GM18505 (cell line): ENCODE measurements around the gene NUMB.

Experiments used
- ATAC-seq: cut with Tn5 transposase; IDR thresholded peaks from one replicate; pipeline ENCODE4 v1.9.1; 2021; ENCODE audit not compliant: unreplicated experiment
- POLR2A ChIP-seq: IDR thresholded peaks from 4 replicates; pipeline ENCODE4 v1.6.1; 2011; ENCODE audit warnings: borderline replicate concordance; ENCODE audit not compliant: insufficient read depth, insufficient read length; ENCODE audit errors: extremely low read depth

Gene NUMB

GRCh38 chr14:73259837-73260236, 198.5 kb downstream of the NUMB start:
- TF ChIP-seq POLR2A = no peak
- ATAC-seq = no peak

- no peak for TF ChIP-seq POLR2A
- ATAC-seq = no peak
Measured at GRCh38 chr14:73258845-73259611, 199.3 kb downstream of the NUMB start.

GRCh38 chr14:73258076-73258475, 200.3 kb downstream of the NUMB start:
- TF ChIP-seq POLR2A = no peak
- no peak for ATAC-seq

- no peak for TF ChIP-seq POLR2A
- no peak for ATAC-seq
Measured at GRCh38 chr14:73255693-73256225, 202.6 kb downstream of the NUMB start.

- no peak for TF ChIP-seq POLR2A
- no peak for ATAC-seq
Measured at GRCh38 chr14:73255005-73255400, 203.3 kb downstream of the NUMB start.

- TF ChIP-seq POLR2A = no peak
- ATAC-seq = no peak
Measured at GRCh38 chr14:73254247-73255004, 203.9 kb downstream of the NUMB start.

- no peak for ATAC-seq
- TF ChIP-seq POLR2A = no peak
Measured at GRCh38 chr14:73253721-73254120, 204.6 kb downstream of the NUMB start.

GRCh38 chr14:73253323-73253610, 205.1 kb downstream of the NUMB start:
- TF ChIP-seq POLR2A = no peak
- no peak for ATAC-seq

GRCh38 chr14:73252491-73253322, 205.6 kb downstream of the NUMB start:
- no peak for TF ChIP-seq POLR2A
- ATAC-seq = no peak

GRCh38 chr14:73251516-73252215, 206.7 kb downstream of the NUMB start:
- ATAC-seq = no peak
- no peak for TF ChIP-seq POLR2A

GRCh38 chr14:73250781-73251500, 207.4 kb downstream of the NUMB start:
- ATAC-seq = no peak

GRCh38 chr14:73250317-73250713, 208.0 kb downstream of the NUMB start:
- no peak for ATAC-seq

More at GRCh38 chr14:73250781-73251500, 207.4 kb downstream of the NUMB start:
- TF ChIP-seq POLR2A = no peak

GRCh38 chr14:73249564-73250316, 208.6 kb downstream of the NUMB start:
- no peak for ATAC-seq
- TF ChIP-seq POLR2A = no peak

More at GRCh38 chr14:73250317-73250713, 208.0 kb downstream of the NUMB start:
- TF ChIP-seq POLR2A = no peak
